Activated naive CD4-positive, alpha-beta T cell treated with anti-CD3 and anti-CD28 coated beads, Interleukin-2, amount 10 ng/mL, durations not matched to agents 7 days and 5 days (primary cell): ENCODE data around the gene ACR.

Experiments used
- CTCF ChIA-PET: fragments of 350-600 bp; sonication (Branson Sonifier 250); formaldehyde crosslinking; loops from one replicate; lab custom pipeline; 2021; ENCODE audit warnings: antibody characterized with exemption; lab: Charles Lee
- DNase-seq: peaks from one replicate; pipeline ENCODE4 v3.0.0-alpha.2; 2020
- H3K27ac Mint-ChIP-seq: one replicate; pipeline ENCODE4 v1.8.0; 2021; ENCODE audit warnings: mild to moderate bottlenecking, moderate library complexity, mixed read lengths
- H3K27me3 Mint-ChIP-seq: one replicate; pipeline ENCODE4 v1.8.0; 2021; ENCODE audit warnings: mild to moderate bottlenecking, mixed read lengths
- H3K36me3 Mint-ChIP-seq: one replicate; pipeline ENCODE4 v1.8.0; 2021; ENCODE audit warnings: mixed read lengths
- H3K4me1 Mint-ChIP-seq: one replicate; pipeline ENCODE4 v1.8.0; 2021; ENCODE audit warnings: mixed read lengths
- H3K4me3 Mint-ChIP-seq: one replicate; pipeline ENCODE4 v1.8.0; 2021; ENCODE audit warnings: mild to moderate bottlenecking, moderate library complexity, mixed read lengths
- H3K9me3 Mint-ChIP-seq: one replicate; pipeline ENCODE4 v1.8.0; 2021; ENCODE audit warnings: mixed read lengths

ACR gene

GRCh38 chr22:50718352-50718709 is 19.7 kb upstream of the ACR start:
- no peak overlapping the region for H3K27ac Mint-ChIP-seq
- no peaks in the 10 kb centered on the region for H3K36me3 Mint-ChIP-seq
- CTCF ChIA-PET: no interaction called here
- H3K4me3 Mint-ChIP-seq: no peak overlapping the region
- H3K27me3 Mint-ChIP-seq: peaks cover 4% of the 10 kb centered on the region
- no peak for DNase-seq
- H3K4me1 Mint-ChIP-seq: no peaks in the 10 kb centered on the region
- H3K9me3 Mint-ChIP-seq: no peaks in the 10 kb centered on the region

DNA sequence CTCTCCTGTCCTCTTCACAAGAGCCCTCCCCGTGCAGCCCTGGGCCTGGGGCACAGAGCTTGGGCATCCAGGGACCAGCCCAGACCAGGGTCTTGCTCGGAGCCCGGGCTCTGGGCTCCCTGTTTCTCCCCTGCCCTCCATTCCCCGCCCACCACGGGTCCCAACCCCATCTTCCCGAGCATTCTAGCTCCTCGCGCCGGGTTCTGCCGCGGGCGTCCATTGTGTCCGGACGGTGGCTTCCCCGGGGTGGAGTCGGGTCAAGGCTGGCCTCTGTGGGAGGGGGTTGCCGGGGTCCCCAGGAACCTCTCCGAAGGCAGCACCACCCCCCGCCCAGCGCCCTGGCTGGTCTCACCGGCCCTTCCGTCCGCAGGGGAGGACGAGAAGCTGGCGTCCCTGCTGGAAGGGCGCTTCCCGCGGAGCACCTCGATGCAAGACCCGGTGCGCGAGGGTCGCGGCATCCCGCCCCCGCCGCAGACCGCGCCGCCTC is 18.1 kb upstream of the ACR start:
- CTCF ChIA-PET: no interaction called here
- H3K4me3 Mint-ChIP-seq: no peak overlapping the region
- H3K27ac Mint-ChIP-seq: no peak overlapping the region
- no peaks in the 10 kb centered on the region for H3K4me1 Mint-ChIP-seq
- no peaks in the 10 kb centered on the region for H3K9me3 Mint-ChIP-seq
- no peak for DNase-seq
- no peaks in the 10 kb centered on the region for H3K36me3 Mint-ChIP-seq
- peaks cover 4% of the 10 kb centered on the region for H3K27me3 Mint-ChIP-seq

GRCh38 chr22:50720301-50721256 is 17.4 kb upstream of the ACR start:
- no peak overlapping the region for H3K27ac Mint-ChIP-seq
- no peaks in the 10 kb centered on the region for H3K4me1 Mint-ChIP-seq
- CTCF ChIA-PET: no interaction called here
- no peak overlapping the region for H3K4me3 Mint-ChIP-seq
- peaks cover 4% of the 10 kb centered on the region for H3K27me3 Mint-ChIP-seq
- H3K9me3 Mint-ChIP-seq: no peaks in the 10 kb centered on the region
- no peaks in the 10 kb centered on the region for H3K36me3 Mint-ChIP-seq
- no peak for DNase-seq

DNA sequence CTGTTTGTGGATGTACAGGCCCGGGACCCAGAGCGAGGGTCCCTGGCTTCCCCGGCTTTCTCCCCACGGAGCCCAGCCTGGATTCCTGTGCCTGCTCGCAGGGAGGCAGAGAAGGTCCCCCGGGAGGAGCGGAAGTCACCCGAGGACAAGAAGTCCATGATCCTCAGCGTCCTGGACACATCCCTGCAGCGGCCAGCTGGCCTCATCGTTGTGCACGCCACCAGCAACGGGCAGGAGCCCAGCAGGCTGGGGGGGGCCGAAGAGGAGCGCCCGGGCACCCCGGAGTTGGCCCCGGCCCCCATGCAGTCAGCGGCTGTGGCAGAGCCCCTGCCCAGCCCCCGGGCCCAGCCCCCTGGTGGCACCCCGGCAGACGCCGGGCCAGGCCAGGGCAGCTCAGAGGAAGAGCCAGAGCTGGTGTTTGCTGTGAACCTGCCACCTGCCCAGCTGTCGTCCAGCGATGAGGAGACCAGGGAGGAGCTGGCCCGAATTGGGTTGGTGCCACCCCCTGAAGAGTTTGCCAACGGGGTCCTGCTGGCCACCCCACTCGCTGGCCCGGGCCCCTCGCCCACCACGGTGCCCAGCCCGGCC is 16.7 kb upstream of the ACR start:
- DNase-seq: no peak
- H3K27me3 Mint-ChIP-seq: peaks cover 4% of the 10 kb centered on the region
- H3K27ac Mint-ChIP-seq: no peak overlapping the region
- CTCF ChIA-PET: no interaction called here
- H3K4me1 Mint-ChIP-seq: no peaks in the 10 kb centered on the region
- no peak overlapping the region for H3K4me3 Mint-ChIP-seq
- no peaks in the 10 kb centered on the region for H3K36me3 Mint-ChIP-seq
- no peaks in the 10 kb centered on the region for H3K9me3 Mint-ChIP-seq

DNA sequence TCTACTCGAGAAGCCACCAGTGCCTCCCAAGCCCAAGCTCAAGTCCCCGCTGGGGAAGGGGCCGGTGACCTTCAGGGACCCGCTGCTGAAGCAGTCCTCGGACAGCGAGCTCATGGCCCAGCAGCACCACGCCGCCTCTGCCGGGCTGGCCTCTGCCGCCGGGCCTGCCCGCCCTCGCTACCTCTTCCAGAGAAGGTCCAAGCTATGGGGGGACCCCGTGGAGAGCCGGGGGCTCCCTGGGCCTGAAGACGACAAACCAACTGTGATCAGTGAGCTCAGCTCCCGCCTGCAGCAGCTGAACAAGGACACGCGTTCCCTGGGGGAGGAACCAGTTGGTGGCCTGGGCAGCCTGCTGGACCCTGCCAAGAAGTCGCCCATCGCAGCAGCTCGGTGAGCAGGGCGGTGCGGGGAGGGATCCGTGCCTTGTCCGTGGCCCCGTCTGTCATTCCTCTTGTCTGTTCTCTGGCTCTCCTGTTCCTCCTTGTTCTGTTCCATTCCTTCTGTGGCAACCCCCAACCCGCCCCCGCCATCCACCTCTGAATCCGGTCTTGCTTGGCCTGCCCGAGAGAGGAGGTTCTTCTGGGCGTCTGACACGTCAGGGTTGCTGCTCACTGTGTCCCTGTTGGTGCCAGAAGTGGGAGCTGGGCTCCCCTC is 15.8 kb upstream of the ACR start:
- H3K27ac Mint-ChIP-seq: no peak overlapping the region
- no peaks in the 10 kb centered on the region for H3K36me3 Mint-ChIP-seq
- no peaks in the 10 kb centered on the region for H3K4me1 Mint-ChIP-seq
- peaks cover 4% of the 10 kb centered on the region for H3K27me3 Mint-ChIP-seq
- CTCF ChIA-PET: no interaction called here
- no peak overlapping the region for H3K4me3 Mint-ChIP-seq
- no peaks in the 10 kb centered on the region for H3K9me3 Mint-ChIP-seq
- DNase-seq: no peak

DNA sequence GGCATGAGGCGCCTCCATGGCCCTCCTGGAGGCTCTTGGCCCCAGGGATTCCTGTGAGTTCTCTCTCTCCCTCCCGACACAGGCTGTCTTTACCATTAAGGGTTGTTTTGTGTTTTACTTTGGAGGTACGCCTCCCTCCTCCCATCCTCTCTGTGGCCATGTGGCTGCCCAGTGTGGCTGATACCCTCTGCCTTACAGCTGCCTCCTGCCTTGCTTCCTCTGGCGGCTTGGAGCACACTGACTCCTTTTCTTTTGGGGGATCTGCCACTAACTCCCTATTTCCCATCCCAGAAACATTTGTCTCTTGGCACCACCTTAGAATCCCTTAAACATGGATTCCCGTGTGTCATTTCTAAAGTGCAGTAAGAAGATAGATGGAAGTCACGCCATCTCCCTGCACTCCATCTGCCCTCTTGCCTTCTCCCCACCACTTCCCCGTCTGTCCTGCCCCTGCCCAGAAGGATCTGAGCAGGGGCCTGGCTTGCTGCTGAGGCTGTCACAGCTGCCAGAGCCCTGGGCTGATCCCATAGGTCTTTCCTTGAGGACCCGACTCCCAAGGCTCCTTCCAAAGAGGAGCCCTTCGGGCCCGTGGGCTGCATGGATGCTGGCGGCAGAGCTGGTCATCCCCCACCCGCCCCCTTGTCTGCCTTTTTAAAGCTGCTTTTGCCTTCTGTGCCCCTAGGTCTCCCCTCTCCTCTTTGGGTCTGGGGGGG is 15.1 kb upstream of the ACR start:
- no peaks in the 10 kb centered on the region for H3K36me3 Mint-ChIP-seq
- CTCF ChIA-PET: no interaction called here
- no peak overlapping the region for H3K4me3 Mint-ChIP-seq
- no peaks in the 10 kb centered on the region for H3K4me1 Mint-ChIP-seq
- no peak for DNase-seq
- peaks cover 4% of the 10 kb centered on the region for H3K27me3 Mint-ChIP-seq
- no peaks in the 10 kb centered on the region for H3K9me3 Mint-ChIP-seq
- H3K27ac Mint-ChIP-seq: no peak overlapping the region

GRCh38 chr22:50723991-50724390 is 14.0 kb upstream of the ACR start:
- DNase-seq: no peak
- Mint-ChIP-seq H3K4me3 (no peak overlapping the region), H3K27me3 (peaks cover 4% of the 10 kb centered on the region), H3K4me1 (no peaks in the 10 kb centered on the region), H3K36me3 (no peaks in the 10 kb centered on the region), H3K27ac (no peak overlapping the region), H3K9me3 (no peaks in the 10 kb centered on the region)
- CTCF ChIA-PET: no interaction called here

GRCh38 chr22:50724616-50725015 is 13.4 kb upstream of the ACR start:
- Mint-ChIP-seq H3K9me3 (no peaks in the 10 kb centered on the region), H3K27ac (no peak overlapping the region)
- CTCF ChIA-PET: no interaction called here

DNA sequence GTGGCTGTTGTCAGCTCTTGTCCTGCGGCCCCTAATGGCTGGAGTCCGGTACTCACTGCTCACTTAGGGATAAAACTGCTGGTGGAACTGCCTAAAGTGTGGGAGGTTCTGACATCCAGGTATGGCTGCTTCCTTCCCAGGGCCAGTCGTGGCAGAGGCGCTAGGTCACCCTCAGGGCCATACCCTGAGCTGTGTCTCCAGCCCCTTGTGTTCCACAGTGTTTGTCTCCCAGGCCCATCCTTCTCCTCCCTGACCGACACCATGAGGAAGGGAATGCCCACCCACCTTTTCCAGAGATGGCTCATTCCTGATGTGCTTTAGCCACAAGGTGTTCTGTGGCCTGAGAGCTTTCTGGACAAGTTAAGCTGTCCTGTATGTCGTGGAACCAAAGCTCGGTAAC is 12.4 kb upstream of the ACR start:
- no peak overlapping the region for H3K27ac Mint-ChIP-seq
- DNase-seq: no peak
- peaks cover 4% of the 10 kb centered on the region for H3K27me3 Mint-ChIP-seq
- H3K9me3 Mint-ChIP-seq: no peaks in the 10 kb centered on the region
- CTCF ChIA-PET: interaction anchor here (1.2 kb wide), 1 partner anchor 31 kb away, joined by 3 read pairs; no protein-coding TSS in a partner anchor
- H3K4me3 Mint-ChIP-seq: no peak overlapping the region
- H3K36me3 Mint-ChIP-seq: no peaks in the 10 kb centered on the region
- no peaks in the 10 kb centered on the region for H3K4me1 Mint-ChIP-seq

More at GRCh38 chr22:50724616-50725015, 13.4 kb upstream of the ACR start:
- no peak for DNase-seq
- H3K4me1 Mint-ChIP-seq: no peaks in the 10 kb centered on the region
- H3K36me3 Mint-ChIP-seq: no peaks in the 10 kb centered on the region
- H3K4me3 Mint-ChIP-seq: no peak overlapping the region
- peaks cover 4% of the 10 kb centered on the region for H3K27me3 Mint-ChIP-seq

DNA sequence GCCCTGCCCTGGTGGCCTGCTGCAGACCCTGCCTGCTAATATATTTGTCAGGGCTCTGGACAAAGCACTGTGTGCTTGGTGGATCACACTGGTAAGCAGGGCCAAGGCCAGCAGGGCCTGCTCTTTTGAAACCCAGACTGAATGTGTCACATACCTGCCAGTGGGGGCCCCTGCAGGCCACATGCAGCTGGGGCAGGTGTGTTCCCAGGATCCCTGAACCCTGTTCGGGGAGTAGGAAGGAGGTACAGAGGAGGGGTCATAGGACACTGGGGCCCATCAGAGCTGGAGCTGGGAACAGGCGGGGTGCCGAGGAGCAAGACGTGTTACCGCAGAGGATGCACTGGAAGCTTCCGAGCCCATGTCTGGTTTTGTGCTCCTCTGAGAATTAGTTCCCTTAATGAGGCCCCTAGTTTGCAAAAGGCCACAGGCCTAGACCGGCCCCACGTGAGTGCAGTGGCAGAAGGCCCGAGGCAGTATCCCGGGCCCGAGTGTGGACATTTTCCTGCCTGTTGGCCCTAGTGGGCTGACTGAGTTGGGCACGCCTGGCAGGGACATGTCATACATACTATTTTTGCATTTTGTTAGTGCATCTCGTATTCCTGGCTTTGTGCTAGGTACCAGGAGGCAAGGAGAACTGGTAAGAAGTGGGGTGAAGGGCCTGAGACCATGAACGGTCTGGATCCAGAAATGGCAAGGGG is 11.2 kb upstream of the ACR start:
- H3K36me3 Mint-ChIP-seq: no peaks in the 10 kb centered on the region
- no peak for DNase-seq
- CTCF ChIA-PET: interaction anchor here (1.2 kb wide), 1 partner anchor 33 kb away, joined by 3 read pairs; no protein-coding TSS in a partner anchor
- peaks cover 4% of the 10 kb centered on the region for H3K27me3 Mint-ChIP-seq
- H3K4me3 Mint-ChIP-seq: no peak overlapping the region
- no peaks in the 10 kb centered on the region for H3K9me3 Mint-ChIP-seq
- no peaks in the 10 kb centered on the region for H3K4me1 Mint-ChIP-seq
- no peak overlapping the region for H3K27ac Mint-ChIP-seq

- no peak overlapping the region for H3K4me3 Mint-ChIP-seq
- H3K4me1 Mint-ChIP-seq: peaks cover 5% of the 10 kb centered on the region
- no peak overlapping the region for H3K27ac Mint-ChIP-seq
- H3K36me3 Mint-ChIP-seq: no peaks in the 10 kb centered on the region
- DNase-seq: no peak
- H3K9me3 Mint-ChIP-seq: no peaks in the 10 kb centered on the region
- CTCF ChIA-PET: no interaction called here
- peaks cover 3% of the 10 kb centered on the region for H3K27me3 Mint-ChIP-seq
Observed at GRCh38 chr22:50727678-50728522, 10.1 kb upstream of the ACR start.

GRCh38 chr22:50728523-50728931 is 9.5 kb upstream of the ACR start:
- no peaks in the 10 kb centered on the region for H3K36me3 Mint-ChIP-seq
- H3K9me3 Mint-ChIP-seq: no peaks in the 10 kb centered on the region
- CTCF ChIA-PET: no interaction called here
- H3K4me1 Mint-ChIP-seq: peaks cover 5% of the 10 kb centered on the region
- H3K27ac Mint-ChIP-seq: no peak overlapping the region
- H3K4me3 Mint-ChIP-seq: no peak overlapping the region
- no peaks in the 10 kb centered on the region for H3K27me3 Mint-ChIP-seq
- no peak for DNase-seq
